ENCODE results near the gene PATL1.

DNA sequence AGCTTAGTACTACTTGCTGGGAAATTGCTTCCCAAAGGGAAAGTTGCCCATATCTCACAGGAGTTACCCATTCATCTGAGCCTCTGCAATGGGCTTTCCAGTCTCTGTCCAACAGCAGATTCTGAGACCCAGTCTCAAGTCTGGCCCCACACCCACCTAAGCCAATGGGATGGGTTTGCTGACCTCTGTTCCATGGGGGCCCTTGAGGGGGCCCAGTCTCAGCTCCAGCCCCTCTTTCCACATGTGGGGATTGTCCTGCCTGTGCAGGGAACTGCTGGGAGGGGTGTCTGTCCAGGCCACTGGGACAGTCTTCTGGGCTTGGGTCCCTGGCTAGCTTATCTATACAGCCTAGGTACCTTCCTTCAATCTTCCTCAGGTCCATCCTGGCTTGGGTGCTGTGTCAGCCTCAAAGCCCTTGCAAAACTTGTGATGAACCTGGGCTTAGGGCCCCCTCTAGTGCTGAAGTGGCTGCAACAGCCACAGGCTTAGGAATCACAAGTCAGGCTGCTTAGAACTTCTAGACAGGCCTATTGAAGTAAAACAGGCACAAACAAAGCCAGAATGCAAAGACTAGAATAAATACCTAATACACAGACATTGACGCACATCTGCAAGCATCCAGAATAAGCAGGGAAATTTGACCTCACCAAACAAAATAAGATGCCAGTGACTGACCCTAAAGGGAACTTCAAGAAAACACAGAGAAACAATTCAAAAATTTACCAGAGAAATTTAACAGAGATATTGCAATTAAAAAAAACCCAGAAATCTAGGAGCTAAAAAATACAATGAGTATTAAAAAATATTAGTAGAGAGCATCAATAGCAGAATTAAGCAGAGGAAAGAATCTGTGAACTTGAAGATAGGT, 11.7 kb upstream of the PATL1 start:
- TF ChIP-seq, protein P1, sequence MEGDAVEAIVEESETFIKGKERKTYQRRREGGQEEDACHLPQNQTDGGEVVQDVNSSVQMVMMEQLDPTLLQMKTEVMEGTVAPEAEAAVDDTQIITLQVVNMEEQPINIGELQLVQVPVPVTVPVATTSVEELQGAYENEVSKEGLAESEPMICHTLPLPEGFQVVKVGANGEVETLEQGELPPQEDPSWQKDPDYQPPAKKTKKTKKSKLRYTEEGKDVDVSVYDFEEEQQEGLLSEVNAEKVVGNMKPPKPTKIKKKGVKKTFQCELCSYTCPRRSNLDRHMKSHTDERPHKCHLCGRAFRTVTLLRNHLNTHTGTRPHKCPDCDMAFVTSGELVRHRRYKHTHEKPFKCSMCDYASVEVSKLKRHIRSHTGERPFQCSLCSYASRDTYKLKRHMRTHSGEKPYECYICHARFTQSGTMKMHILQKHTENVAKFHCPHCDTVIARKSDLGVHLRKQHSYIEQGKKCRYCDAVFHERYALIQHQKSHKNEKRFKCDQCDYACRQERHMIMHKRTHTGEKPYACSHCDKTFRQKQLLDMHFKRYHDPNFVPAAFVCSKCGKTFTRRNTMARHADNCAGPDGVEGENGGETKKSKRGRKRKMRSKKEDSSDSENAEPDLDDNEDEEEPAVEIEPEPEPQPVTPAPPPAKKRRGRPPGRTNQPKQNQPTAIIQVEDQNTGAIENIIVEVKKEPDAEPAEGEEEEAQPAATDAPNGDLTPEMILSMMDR (conservative IDR thresholded peaks at IDR 0.05; ENCODE audit: low read depth in 2 of 2) = peak; percentile 91 to 95
- TF ChIP-seq, protein P2, sequence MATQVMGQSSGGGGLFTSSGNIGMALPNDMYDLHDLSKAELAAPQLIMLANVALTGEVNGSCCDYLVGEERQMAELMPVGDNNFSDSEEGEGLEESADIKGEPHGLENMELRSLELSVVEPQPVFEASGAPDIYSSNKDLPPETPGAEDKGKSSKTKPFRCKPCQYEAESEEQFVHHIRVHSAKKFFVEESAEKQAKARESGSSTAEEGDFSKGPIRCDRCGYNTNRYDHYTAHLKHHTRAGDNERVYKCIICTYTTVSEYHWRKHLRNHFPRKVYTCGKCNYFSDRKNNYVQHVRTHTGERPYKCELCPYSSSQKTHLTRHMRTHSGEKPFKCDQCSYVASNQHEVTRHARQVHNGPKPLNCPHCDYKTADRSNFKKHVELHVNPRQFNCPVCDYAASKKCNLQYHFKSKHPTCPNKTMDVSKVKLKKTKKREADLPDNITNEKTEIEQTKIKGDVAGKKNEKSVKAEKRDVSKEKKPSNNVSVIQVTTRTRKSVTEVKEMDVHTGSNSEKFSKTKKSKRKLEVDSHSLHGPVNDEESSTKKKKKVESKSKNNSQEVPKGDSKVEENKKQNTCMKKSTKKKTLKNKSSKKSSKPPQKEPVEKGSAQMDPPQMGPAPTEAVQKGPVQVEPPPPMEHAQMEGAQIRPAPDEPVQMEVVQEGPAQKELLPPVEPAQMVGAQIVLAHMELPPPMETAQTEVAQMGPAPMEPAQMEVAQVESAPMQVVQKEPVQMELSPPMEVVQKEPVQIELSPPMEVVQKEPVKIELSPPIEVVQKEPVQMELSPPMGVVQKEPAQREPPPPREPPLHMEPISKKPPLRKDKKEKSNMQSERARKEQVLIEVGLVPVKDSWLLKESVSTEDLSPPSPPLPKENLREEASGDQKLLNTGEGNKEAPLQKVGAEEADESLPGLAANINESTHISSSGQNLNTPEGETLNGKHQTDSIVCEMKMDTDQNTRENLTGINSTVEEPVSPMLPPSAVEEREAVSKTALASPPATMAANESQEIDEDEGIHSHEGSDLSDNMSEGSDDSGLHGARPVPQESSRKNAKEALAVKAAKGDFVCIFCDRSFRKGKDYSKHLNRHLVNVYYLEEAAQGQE (IDR thresholded peaks at IDR 0.05; ENCODE audit: unreplicated experiment) = no peak
- TF ChIP-seq EZH2phosphoT487 (IDR thresholded peaks at IDR 0.05; ENCODE audit: unreplicated experiment) (no peak), EZH2 (IDR thresholded peaks at IDR 0.05; ENCODE audit: low read depth, unreplicated experiment) (no peak), NANOG (IDR thresholded peaks at IDR 0.05; ENCODE audit: borderline replicate concordance) (no peak), JUNB (IDR thresholded peaks at IDR 0.05; ENCODE audit: unreplicated experiment) (no peak), CREB1 (CRISPR knock-in tag; IDR thresholded peaks at IDR 0.05; ENCODE audit: low read depth) (no peak), POLR2AphosphoS5 (IDR thresholded peaks at IDR 0.05; ENCODE audit: low read depth) (no peak)
- TF ChIP-seq, protein P3, sequence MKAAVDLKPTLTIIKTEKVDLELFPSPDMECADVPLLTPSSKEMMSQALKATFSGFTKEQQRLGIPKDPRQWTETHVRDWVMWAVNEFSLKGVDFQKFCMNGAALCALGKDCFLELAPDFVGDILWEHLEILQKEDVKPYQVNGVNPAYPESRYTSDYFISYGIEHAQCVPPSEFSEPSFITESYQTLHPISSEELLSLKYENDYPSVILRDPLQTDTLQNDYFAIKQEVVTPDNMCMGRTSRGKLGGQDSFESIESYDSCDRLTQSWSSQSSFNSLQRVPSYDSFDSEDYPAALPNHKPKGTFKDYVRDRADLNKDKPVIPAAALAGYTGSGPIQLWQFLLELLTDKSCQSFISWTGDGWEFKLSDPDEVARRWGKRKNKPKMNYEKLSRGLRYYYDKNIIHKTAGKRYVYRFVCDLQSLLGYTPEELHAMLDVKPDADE (IDR thresholded peaks at IDR 0.05) = no peak
